Endometrial microvascular endothelial cells (primary cell): ENCODE data around the gene MMP15. TPM values are rescaled to one million over a fixed set of nuclear protein-coding genes. Genes with fewer than 3 reads are reported as not detected.

Source experiments
- in situ Hi-C: cut with HindIII; loops from 2 replicates; pipeline ENCODE4 v1.10.0; 2017; ENCODE audit warnings: low sequenced_read_pairs, low pct_unique_long_range_greater_than_20kb; ENCODE audit errors: inconsistent ontology term
- total RNA-seq: library from RNA; depleted of rRNA; stranded (reverse); fragments of >200 nt; gene quantifications from one replicate; pipeline ENCODE4 v1.2.3, GENCODE V29; 2015; ENCODE audit errors: inconsistent ontology term

Gene MMP15
- total RNA-seq, 1 donor from 2014 or later: 4.3 TPM

DNA sequence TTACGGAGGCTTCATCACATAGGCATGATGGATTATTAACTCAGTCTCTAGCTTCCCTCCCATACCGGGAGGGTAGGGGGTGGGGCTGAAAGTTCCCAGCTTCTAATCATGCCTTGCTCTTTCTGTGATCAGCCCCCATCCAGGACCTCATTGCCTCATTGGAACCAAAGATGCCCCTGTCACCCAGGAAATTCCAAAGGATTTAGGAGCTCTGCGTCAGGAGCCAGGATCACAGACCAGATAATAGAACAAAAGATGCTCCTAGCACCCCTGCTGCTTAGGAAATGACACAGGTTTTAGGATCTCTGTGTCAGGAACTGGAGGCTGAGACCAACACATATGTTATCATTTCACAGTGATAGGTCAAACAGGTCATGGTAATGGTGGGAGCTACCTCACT lies 14.7 kb upstream of the MMP15 start:
- in situ Hi-C loops: no loop called here

DNA sequence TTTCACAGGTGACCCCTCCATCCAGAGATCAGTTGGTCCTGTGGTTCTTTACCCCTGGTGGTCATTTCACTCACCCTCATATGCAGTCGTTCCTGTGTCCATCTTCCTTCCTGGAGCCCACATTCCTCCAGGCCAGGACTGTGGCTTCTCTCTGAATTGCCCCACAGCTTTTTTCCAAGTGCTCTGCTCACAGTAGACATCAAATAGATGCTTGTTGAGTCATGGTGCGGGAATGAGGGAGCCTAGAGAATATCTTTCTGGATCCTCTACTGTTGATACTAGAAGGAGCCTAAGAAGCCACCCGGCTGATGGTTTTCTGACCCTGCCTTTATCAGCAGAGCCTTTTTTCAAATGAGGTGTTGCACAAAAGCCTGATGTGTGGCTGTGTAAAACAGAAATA lies 13.9 kb upstream of the MMP15 start:
- in situ Hi-C loops: no loop called here

DNA sequence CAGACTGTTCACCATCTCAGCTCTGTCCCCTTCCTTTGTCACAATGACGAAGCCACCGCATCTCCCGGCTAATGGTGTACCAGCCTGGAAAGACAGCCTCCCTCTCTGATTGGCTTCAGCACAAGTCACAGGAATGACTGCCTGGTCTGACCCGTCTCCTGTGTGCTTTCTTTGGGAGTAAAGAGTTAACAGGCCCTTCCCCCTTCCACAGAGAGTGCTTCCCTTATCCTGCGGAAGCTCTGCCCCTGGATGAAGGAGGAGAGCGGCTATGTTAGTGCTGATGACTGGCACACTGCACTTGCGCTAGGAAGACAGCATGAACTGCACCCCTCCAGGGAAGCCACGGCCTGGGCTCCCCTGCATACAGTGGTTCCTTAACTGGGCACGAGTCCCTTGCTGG lies 13.1 kb upstream of the MMP15 start:
- in situ Hi-C loops: no loop called here

DNA sequence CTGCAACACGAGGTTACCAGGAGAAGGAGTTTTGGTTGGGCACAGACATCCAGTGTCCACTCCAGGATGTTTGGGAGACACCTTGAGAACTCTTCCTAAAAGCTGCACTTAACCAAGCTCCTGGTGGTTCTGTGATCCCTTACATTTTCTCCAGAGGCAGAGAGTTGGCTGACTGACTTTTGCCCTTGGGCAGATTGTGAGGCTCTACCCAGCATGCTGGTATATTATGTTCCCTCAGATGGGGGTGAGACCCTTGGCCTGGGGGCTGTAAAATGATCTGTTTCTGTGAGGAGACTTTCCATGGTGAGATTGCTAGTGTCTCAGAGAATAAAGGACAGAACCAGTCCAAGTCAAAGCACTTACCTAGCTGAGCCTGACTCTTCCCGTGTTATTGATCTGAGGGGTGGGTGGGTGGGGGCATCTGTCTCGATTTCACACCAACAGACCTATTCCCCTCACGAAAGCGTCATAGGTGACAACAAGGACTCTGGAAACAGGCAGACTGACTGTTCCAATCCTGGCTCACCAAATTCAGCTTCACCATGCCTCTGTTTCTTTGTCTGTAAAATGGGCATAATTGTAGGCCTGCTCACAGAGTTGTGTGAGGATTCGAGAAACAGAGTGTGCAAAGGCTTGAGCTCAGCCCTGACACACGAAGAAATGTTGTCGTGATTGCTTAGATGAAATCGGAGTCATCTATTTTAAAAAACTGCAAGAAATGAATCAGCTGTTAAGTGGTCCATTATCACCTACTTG lies 12.2 kb upstream of the MMP15 start:
- in situ Hi-C loops: no loop called here

DNA sequence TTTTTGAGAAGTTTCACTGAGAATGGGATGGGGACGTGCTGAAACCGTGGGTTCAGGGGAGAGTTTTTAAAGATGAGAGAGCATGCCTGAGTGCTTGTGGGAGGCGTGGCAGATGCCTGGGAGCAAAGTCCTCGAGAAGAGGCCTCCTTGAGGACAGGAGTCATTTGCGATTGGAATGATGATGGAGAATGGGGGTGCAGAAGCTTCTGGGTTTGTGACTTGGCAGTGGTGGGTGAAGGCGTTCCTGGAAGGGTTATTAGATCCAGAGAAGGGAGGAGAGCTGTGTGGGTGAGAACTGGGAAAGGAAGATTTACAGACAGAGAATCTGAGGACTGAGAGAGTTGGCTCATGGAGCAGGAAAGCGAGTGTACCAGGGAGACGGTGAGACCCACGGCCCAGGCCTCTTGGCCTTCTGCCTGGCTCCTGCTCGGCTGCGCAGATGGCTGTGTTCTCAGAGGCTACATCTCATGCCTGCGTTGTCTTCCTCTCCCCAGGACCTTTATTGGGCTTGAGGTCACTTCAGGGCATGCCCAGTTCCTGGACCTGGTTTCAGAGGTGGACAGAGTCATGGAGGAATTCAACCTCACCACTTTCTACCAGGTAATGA lies 8.6 kb upstream of the MMP15 start:
- in situ Hi-C loops: no loop called here

DNA sequence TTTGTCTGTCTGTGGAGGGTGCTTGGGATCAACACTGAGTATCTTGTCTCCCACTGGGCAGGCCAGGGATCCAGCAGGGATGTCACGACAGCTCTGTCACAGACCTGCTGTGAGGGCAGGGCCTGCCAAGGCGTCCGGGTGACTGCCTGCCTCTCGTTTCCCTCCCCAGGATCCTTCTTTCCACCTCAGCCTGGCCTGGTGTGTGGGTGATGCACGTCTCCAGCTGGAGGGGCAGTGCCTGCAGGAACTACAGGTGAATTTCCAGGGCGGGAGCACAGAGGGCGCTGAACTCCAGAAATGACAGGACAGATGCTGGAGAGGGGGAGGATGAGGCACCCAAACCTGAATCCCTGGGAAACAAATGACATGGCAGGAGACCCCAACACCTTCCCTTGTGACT lies 6.8 kb upstream of the MMP15 start:
- in situ Hi-C loops: no loop called here

DNA sequence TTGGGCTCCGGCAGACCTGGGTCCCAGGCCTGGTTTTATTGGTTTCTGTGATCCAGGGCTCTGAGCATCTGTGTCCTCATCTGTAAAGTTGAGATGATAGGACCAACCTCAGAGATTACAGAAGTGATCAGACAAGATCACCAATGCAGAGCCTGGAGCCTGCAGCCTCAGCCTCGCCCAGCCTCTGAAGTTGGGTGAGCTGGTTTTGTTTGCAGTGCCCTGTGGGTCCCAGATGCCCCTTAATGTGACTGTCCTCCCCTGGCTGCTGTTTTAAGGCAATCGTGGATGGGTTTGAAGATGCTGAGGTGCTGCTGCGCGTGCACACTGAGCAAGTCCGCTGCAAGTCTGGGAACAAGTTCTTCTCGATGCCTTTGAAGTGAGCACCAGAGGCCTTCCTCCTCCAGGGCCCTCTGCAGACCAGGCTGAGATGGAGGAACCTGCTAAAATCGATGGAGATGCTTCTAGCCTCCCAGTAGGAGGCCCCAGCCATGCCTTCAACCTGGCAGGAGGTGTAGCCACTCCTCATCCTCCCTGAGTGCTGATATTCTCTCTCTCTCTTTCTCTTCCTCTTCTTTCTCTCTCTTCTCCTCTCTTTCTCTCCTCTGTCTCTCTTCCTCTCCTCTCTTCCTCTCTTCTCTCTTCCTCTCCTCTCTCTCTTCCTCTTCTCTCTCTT lies 5.6 kb upstream of the MMP15 start:
- in situ Hi-C loops: loop anchor here (10.0 kb wide), 1 partner anchor 75 kb away; no protein-coding TSS in a partner anchor

DNA sequence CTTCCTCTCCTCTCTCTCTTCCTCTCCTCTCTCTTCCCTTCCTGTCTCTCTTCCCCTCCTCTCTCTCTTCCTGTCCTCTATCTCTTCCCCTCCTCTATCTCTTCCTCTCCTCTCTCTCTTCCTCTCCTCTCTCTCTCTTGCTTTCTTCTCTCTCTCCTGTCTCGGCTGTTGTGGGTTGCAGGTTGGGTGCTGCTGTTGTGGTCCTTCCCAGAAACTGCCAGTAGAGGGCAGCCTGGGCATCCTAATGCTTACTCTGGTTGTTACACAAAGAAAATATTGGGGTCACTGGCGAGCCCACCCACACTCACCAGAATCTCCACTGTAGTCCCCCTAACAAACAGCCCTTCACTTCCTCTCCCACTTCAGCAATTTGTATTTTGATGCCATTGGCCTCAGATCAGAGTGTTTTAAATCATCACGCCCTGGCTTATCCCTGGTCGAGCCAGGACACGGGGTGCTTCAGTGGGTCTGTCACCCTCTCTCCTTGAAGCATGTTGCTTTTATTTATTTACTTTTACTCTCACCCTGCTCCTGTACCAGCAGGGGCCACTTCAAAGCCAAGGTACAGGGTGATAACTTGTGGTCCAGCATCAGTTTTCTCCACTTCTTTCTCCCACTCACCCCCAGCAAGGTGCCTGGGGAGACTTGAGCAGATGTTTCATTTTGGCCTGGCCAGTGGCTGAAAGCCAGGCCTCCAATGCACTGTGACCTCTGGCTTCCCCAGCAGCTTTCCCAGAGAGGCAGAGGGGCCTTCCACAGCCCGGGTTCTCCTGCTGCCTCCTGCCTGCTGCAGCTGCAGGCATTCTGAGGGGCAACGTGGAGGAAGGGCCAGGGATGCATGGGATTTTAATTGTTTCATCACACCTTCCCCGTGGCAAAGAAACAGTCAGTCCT lies 4.7 kb upstream of the MMP15 start:
- in situ Hi-C loops: loop anchor here (10.0 kb wide), 1 partner anchor 74 kb away; no protein-coding TSS in a partner anchor

DNA sequence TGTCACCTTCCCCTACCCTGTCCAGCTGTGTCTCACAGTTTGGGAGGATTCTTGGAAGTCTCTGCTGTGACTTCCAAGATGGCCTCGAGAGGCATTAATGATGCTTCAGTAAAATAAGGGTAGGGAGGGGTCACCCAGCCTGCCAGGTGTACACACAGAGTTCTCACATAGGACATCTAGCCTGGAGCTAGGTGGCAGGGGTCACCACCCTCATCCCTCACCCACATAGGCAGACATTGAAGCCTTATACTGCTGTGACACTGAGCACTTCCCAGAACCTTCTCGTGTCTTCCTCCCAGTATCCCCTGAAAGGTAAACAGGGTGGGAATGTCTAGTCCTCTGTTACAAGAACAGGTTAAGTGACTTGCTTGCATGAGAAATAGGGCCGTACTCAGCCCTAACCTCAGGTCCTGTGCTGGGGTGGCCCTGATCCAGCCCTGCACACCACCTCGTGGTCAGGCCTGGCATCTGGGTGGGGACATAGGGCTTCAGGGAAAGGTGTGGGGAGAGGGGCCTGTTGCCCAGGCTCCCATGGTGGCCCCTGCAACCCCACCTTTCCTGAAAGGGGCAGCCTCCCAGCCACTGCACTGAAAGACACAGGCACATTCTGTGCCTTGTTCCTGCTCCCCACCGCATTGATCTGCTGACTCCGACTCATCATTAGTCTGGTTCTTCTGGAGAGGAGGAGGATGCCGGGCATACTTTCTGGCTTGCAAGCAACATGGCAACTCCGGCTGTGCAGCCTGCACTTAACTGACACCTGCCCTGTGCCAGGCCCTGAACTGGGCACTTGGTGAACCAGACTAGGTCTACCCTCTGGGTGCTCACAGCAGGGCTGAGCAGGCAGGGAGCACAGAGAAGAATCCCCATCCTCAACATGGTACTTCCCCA lies 3.6 kb upstream of the MMP15 start:
- in situ Hi-C loops: loop anchor here (10.0 kb wide), 1 partner anchor 73 kb away; no protein-coding TSS in a partner anchor

DNA sequence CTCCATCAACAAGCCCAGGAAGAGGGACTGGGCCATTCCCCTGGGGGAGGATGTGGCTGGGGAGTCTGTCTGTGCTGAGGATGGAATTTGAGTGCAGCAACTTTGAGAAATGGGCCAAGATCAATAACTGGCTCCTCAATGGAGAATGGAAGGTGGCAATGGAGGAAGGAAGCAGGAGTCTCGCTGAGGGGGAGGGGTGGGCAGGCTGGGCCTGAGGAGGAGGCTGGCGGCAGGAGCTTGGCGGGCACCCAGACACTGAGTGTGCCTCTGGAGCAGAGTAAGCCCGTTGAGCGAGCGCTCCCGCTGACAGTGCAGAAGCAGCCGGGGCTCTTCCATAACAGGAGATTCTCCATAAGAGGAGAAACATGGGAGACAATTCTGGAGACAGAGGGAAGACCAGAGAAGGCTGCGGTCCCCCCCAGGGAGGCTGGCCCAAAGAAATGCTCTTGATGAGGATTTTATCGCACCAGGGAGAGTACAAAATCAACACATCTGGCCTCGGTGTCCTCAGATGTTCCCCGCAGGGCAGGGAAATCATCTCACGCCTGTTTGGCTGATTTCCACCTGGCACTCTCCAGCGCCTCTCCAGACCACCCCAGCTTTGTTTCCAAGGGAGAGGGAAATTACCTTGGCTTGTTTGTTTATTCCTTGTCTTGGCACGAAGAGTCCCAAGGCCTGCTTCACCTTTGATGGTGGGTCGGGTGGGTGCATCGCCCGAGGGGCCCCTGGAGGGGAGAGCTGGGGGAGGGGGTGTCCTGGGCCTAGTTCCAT lies 2.8 kb upstream of the MMP15 start:
- in situ Hi-C loops: loop anchor here (10.0 kb wide), 1 partner anchor 72 kb away; no protein-coding TSS in a partner anchor

DNA sequence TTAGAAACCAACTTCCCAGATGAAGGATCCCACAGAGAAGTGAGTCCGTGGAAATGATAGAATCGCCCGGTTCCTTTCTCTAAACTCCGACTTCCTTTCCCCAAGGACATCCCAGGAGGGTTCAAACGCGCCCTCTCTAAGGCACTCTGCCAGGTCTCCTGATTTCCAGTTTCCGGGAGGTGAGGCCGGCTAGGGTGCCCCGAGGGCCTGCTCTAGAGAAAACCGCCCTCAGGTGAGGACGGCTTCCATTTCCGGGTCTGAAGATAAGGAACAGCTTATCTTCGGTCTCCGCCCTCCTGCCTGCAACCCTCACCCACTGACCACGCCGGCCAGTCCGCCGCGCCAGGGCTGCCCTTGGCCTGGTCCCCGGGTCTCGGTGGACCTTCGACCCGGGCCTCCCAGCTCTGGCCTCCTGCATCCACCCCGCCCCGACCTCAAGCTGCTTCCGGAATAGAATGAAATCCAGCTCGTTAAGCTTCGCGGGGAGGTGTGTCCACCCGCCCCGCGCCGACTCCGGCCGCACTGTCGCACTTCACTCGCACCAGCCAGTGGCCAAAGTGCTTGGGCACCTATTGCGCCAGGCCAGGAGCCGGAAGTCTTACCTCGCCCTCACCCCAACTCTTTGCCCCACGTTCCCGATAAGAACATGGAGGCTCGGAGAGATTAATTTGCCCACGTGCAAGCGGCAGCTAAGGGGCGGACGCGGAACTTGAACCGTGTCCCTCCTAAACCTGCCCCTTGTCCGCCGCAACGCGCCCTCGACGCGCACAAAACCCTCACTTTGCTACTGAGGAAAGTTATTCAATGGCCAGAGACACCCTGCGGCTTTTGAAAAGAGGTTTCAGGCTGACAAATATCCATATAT lies 836 bp upstream of the MMP15 start:
- in situ Hi-C loops: loop anchor here (10.0 kb wide), 1 partner anchor 70 kb away; no protein-coding TSS in a partner anchor

DNA sequence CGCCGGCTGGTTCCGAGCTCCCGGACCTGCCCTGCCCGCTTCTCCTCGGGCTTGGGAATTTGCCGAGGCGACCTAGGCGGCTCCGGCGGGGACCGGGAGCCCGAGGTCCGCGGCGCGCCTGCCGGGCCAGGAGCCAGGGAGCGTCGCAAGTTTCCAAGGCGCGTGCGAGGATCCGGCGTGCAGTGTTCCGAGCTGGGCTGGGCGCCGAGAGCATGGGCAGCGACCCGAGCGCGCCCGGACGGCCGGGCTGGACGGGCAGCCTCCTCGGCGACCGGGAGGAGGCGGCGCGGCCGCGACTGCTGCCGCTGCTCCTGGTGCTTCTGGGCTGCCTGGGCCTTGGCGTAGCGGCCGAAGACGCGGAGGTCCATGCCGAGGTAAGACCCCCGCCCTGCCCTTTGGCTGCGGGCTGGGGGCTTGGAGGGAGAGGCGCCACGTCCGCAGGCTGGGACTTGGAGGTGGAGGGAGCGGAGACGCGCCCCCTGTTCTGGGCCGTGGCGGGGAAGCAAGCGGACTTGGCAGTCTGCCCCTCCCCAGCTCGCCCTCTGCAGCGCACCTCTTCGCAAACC lies 668 bp downstream of the MMP15 start:
- in situ Hi-C loops: loop anchor here (10.0 kb wide), 1 partner anchor 69 kb away; no protein-coding TSS in a partner anchor

DNA sequence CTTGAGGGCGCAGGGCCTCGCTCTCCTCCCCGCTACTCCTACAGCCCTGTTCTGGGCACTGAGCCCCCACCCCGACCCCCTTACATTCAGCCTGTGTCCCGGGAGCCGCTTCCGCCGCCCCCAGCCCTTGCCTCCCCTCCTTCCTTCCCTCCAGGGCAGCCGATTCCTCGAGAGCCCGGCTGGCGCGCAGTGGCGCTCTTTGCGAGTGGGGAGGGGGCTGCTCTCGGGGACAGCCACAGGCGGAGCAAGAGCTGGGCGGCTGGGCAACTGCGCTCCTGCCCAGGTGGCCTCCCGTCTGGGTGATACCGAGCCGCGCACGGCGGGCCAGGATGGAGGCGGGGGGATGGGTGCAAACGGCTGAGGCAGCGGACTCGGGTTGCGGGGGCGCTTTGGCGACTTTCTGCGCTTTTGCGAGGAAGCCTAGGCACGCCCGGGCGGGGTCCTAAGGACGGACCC lies 1.2 kb downstream of the MMP15 start:
- in situ Hi-C loops: loop anchor here (10.0 kb wide), 1 partner anchor 68 kb away; no protein-coding TSS in a partner anchor

DNA sequence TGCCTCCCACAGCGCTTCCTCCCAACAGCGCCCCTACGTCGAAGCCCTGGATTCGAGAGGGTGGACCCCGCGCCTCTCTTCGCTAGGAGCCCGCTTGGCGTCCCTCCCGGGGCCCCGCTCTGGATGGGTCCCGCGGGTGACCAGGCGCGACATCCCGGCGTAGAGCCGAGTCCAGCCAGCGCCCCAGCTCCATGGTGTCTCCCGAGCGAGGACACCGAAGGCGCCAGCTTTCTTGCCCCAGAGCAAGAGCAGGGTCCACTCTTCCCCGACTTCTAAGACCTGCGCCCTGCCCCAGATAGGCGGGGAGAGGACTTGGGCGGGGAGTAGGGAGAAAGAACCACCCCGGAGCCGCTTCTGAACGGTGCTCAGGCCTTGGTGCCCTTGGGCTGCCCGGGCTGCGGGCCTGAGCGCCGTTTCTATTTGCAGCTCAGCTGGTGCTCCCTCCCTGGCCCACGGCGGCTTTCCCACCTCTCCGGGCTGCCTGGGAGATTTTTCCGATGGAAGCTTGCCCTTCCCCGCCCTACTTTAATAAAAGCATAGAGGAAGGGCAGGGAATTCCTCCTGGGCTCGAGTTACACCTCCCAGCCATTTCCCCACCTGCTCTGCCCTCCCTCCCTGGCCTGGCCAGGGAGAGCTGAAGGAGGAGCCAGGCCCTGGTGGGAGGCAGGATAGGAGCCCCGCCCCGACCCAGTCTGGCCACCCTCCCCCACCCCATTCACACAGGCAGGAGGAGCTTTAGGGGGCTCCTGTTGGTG lies 1.8 kb downstream of the MMP15 start:
- in situ Hi-C loops: loop anchor here (10.0 kb wide), 1 partner anchor 67 kb away; no protein-coding TSS in a partner anchor

DNA sequence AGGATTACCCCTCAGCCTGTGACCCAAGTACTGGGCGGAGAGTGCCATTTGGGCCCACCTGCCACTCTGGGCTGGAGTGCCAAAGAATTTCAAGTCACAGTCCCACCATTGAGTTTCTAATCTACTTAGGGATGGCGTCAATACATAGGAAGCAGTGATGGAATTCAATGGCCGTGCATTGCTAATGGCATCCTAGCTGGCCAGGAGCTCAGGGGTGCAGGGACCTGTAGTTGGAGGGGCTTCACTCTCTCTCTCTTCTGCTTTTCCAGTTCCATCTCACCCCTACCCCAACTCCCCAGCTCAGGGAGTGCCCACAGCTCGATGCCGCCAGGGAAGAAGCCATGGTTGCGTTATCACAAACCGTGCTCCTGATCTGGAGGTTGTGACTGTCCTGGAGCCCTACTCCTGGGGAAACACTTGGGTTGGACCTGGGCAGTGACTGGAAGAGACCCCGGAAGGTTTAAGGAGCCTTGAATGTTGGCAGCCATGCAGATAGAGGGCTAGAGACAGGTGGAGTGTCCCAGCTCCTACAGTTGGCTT lies 2.4 kb downstream of the MMP15 start:
- in situ Hi-C loops: loop anchor here (10.0 kb wide), 1 partner anchor 67 kb away; no protein-coding TSS in a partner anchor
